ENCODE results near the gene CEPT1. TPM values are rescaled to one million over a fixed set of nuclear protein-coding genes. Genes with fewer than 3 reads are reported as not detected.

Gene CEPT1
- total and polyA plus RNA-seq, 9 of the 15 experiments (the other 6 are each of a cell fraction or from before 2014, with no cell fraction given): 24.4 to 72.6 (median 42.4) TPM

DNA sequence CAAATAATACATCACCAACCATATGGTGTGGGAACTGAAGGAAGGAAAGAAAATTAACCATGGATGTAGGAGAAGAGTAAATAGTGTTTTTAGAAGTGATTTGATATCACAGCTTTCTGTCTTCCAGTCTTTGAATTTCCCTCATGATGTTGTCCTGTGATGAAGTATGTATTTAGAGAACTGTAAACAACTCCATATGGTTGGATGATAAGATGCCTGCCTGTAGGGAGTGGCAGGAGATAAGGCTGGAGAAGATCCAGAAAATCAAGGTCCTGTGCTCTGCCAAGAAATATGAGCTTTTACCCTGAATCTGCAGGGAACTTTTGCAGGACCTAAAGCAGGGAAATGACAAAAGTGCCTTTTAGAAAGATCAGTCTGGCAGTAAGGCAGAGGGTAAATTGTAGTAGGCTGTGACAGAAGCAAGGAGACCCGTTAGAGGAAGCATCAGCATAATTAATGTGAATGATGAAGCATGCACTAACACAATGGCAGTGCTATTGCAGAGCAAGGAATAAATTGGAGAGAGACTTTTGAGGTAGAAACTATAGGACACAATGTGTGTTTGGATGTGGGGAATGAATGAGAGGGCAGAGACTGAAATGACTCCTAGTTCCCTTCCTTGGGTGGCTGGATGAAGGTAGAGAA is 21.9 kb downstream of the CEPT1 start (continued):
- TF ChIP-seq BRF1 (IDR thresholded peaks at IDR 0.05; ENCODE audit: borderline replicate concordance, extremely low read depth, insufficient read length) (no peak), ZBTB17 (CRISPR knock-in tag; IDR thresholded peaks at IDR 0.05) (peak; percentile 72), STAT5A (IDR thresholded peaks at IDR 0.05; ENCODE audit: borderline replicate concordance, low read length) (peak; percentile 91), NUFIP1 (IDR thresholded peaks at IDR 0.05; ENCODE audit: partially characterized antibody) (no peak), ZNF232 (CRISPR knock-in tag; IDR thresholded peaks at IDR 0.05) (no peak), ZNF77 (CRISPR knock-in tag; IDR thresholded peaks at IDR 0.05) (no peak), SRF (CRISPR knock-in tag; IDR thresholded peaks at IDR 0.05) (no peak), PHB2 (IDR thresholded peaks at IDR 0.05; ENCODE audit: low read depth) (peak; percentile 89), FOS (IDR thresholded peaks at IDR 0.05; ENCODE audit: extremely low read depth, insufficient read length) (peak; percentile 12), POU5F1 (IDR thresholded peaks at IDR 0.05; ENCODE audit: borderline replicate concordance, low read depth, low read length, partially characterized antibody) (no peak), PYGO2 (tag; IDR thresholded peaks at IDR 0.05) (peak; percentile 90), BMI1 (IDR thresholded peaks at IDR 0.05; ENCODE audit: low read length) (no peak), PTBP1 (IDR thresholded peaks at IDR 0.05; ENCODE audit: low read depth, low read length) (no peak), NR2C1 (IDR thresholded peaks at IDR 0.05) (no peak), NR2C1 (tag; IDR thresholded peaks at IDR 0.05) (peak; percentile 78), FOSL1 (tag; conservative IDR thresholded peaks at IDR 0.05) (peak; percentile 82), CBFA2T2 (conservative IDR thresholded peaks at IDR 0.05) (peak; percentile 97), DMBX1 (CRISPR knock-in tag; IDR thresholded peaks at IDR 0.05; ENCODE audit: borderline replicate concordance) (peak; percentile 92), MEF2D (tag; conservative IDR thresholded peaks at IDR 0.05; ENCODE audit: low read depth) (peak; percentile 92)
- TF ChIP-seq, protein P1, sequence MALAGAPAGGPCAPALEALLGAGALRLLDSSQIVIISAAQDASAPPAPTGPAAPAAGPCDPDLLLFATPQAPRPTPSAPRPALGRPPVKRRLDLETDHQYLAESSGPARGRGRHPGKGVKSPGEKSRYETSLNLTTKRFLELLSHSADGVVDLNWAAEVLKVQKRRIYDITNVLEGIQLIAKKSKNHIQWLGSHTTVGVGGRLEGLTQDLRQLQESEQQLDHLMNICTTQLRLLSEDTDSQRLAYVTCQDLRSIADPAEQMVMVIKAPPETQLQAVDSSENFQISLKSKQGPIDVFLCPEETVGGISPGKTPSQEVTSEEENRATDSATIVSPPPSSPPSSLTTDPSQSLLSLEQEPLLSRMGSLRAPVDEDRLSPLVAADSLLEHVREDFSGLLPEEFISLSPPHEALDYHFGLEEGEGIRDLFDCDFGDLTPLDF (CRISPR knock-in tag; IDR thresholded peaks at IDR 0.05): no peak
- TF ChIP-seq, protein P2, sequence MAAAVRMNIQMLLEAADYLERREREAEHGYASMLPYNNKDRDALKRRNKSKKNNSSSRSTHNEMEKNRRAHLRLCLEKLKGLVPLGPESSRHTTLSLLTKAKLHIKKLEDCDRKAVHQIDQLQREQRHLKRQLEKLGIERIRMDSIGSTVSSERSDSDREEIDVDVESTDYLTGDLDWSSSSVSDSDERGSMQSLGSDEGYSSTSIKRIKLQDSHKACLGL (CRISPR knock-in tag; IDR thresholded peaks at IDR 0.05; ENCODE audit: borderline replicate concordance, poor library complexity, severe bottlenecking): peak; percentile 19
- TF ChIP-seq, protein P3, sequence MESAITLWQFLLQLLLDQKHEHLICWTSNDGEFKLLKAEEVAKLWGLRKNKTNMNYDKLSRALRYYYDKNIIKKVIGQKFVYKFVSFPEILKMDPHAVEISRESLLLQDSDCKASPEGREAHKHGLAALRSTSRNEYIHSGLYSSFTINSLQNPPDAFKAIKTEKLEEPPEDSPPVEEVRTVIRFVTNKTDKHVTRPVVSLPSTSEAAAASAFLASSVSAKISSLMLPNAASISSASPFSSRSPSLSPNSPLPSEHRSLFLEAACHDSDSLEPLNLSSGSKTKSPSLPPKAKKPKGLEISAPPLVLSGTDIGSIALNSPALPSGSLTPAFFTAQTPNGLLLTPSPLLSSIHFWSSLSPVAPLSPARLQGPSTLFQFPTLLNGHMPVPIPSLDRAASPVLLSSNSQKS (CRISPR knock-in tag; IDR thresholded peaks at IDR 0.05): peak; percentile 27; the same call in 1 of the 2 replicates
- TF ChIP-seq, protein P4, sequence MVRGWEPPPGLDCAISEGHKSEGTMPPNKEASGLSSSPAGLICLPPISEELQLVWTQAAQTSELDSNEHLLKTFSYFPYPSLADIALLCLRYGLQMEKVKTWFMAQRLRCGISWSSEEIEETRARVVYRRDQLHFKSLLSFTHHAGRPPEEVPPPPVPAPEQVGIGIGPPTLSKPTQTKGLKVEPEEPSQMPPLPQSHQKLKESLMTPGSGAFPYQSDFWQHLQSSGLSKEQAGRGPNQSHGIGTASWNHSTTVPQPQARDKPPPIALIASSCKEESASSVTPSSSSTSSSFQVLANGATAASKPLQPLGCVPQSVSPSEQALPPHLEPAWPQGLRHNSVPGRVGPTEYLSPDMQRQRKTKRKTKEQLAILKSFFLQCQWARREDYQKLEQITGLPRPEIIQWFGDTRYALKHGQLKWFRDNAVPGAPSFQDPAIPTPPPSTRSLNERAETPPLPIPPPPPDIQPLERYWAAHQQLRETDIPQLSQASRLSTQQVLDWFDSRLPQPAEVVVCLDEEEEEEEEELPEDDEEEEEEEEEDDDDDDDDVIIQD (CRISPR knock-in tag; IDR thresholded peaks at IDR 0.05): peak; percentile 26; the same call in 1 of the 2 replicates
- TF ChIP-seq, protein P5, sequence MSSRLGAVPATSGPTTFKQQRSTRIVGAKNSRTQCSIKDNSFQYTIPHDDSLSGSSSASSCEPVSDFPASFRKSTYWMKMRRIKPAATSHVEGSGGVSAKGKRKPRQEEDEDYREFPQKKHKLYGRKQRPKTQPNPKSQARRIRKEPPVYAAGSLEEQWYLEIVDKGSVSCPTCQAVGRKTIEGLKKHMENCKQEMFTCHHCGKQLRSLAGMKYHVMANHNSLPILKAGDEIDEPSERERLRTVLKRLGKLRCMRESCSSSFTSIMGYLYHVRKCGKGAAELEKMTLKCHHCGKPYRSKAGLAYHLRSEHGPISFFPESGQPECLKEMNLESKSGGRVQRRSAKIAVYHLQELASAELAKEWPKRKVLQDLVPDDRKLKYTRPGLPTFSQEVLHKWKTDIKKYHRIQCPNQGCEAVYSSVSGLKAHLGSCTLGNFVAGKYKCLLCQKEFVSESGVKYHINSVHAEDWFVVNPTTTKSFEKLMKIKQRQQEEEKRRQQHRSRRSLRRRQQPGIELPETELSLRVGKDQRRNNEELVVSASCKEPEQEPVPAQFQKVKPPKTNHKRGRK (tag; IDR thresholded peaks at IDR 0.05): no peak

Data from K562 (cell line).